NCI-H1436 (cell line): Measurements from ENCODE around the gene HMCN2.

Experiments used
- DNase-seq: peaks from one replicate; lab custom pipeline; 2025; lab: John Stamatoyannopoulos, UW

Gene HMCN2, protein sequence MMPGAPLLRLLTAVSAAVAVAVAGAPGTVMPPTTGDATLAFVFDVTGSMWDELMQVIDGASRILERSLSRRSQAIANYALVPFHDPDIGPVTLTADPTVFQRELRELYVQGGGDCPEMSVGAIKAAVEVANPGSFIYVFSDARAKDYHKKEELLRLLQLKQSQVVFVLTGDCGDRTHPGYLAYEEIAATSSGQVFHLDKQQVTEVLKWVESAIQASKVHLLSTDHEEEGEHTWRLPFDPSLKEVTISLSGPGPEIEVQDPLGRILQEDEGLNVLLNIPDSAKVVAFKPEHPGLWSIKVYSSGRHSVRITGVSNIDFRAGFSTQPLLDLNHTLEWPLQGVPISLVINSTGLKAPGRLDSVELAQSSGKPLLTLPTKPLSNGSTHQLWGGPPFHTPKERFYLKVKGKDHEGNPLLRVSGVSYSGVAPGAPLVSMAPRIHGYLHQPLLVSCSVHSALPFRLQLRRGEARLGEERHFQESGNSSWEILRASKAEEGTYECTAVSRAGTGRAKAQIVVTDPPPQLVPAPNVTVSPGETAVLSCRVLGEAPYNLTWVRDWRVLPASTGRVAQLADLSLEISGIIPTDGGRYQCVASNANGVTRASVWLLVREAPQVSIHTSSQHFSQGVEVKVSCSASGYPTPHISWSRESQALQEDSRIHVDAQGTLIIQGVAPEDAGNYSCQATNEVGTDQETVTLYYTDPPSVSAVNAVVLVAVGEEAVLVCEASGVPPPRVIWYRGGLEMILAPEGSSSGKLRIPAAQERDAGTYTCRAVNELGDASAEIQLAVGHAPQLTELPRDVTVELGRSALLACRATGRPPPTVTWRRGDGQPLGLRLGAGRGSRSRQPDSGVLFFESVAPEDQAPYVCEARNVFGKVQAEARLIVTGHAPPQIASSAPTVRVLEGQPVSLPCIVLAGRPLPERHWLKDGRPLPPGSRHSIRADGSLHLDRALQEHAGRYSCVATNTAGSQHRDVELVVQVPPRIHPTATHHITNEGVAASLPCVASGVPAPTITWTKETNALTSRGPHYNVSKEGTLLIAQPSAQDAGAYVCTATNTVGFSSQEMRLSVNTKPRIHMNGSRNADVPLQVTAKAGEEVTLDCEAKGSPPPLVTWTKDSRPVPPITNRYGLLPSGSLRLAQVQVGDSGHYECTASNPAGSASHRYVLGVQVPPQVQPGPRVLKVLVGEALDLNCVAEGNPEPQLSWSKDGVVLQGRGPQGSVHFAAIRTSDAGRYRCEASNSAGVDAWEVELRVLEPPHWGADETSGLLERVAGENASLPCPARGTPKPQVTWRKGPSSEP (N-terminal part only)

DNA sequence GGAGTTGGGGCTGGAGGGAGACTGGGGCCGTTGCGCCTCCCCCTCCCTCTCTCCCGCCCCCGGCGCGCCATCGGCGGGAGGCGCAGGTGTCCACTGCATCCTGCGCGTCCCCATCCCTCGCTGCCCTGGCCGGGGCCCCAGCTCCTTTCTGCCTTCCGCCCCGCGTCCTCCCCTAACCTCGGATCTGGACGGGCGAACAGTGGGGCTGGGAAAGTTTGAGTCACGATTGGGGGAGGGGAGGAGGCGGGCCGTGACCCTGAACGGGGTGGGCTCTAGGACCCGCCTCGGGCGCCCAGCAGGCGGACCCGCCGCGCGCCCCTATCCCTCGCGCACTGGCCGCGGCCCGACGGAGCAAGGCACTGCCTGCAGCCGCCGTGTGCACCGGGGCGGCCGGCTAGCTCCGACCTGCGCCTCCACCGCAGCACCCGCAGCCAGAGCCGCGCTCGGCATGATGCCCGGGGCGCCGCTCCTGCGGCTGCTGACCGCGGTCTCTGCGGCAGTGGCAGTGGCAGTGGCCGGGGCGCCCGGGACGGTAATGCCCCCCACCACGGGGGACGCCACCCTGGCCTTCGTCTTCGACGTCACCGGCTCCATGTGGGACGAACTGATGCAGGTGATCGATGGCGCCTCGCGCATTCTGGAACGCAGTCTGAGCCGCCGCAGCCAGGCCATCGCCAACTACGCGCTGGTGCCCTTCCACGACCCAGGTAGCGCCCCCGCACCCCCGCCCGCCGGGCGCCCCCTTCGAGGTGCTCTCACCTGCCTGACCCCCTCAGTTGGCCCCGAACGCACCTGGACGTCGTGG, at the start of gene HMCN2:
Gene HMCN2 (plus strand): TSS at position 330 of the 805 bp plus-strand sequence. CDS start 119 bp downstream, at position 449.
- no peak for DNase-seq

DNA sequence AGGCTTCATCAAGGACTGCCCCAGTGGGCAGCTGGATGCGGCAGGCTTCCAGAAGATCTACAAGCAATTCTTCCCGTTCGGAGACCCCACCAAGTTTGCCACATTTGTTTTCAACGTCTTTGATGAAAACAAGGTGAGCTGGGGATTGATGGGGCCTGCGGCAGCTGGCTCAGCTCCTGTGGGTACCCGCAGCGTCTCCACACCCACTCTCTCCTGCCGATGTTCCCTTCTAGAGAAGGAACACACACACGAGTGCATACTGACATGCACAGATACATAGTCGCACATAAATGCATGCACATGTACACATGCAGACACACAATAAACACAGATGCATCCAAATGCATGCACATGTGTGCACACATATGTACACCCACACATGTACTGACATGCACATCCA, 47.7 kb upstream of the HMCN2 start:
- no peak for DNase-seq

DNA sequence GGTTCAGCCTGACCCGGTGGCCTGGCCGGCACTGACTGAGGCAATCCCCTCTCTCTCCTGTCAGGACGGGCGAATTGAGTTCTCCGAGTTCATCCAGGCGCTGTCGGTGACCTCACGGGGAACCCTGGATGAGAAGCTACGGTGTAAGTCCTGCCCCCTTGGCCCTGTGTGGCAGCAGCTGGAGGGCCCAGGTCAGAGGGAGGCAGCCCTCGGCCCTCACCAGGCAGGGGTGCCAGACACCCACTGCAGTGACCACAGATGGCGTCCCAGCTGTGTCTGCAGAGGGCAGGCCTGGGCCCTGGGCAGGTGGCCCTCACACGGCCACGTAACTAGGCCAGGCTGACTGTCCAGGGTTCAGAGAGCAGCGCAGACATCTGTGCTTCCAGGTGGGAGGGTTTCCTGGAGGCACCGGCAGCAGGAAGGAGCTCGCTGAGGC, 45.9 kb upstream of the HMCN2 start:
- DNase-seq: no peak

DNA sequence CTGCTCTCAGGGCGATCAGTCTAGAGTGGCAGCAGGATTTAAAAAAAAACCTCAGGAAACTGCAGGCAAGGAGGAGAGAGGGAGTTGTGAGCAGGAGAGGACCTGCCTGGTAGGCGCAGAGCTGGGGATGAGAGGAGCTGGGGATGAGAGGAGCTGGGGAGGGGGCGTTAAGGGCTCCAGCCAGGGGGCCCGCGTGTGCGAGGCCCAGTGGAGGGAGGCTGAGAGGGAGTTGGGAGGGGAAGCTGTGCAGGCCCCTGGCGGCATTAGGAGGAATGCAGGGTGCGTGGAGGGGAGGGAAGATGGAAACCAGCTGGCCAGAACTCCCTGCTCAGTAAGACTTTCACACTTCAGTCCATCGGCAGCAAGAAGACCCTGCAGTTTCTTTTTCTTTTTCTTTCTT, 45.2 kb upstream of the HMCN2 start:
- DNase-seq: no peak

DNA sequence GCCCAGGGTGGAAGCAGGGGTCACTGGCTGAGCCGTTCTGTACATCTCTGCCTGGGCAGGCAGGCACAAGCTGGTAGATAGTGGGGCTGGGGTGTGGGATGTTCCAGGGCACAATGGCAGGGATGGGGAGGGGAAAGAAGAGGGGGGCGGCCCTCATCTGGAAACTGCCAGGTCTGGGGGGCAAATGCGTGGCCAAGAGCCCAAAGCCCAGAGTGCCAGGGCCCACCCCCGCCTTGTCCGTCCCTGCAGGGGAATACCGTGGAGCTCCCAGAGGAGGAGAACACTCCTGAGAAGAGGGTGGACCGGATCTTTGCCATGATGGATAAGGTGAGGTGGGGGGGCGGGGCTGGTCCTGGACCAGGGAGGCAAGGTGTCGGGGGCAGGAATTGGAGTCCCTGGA, 42.7 kb upstream of the HMCN2 start:
- DNase-seq: no peak

DNA sequence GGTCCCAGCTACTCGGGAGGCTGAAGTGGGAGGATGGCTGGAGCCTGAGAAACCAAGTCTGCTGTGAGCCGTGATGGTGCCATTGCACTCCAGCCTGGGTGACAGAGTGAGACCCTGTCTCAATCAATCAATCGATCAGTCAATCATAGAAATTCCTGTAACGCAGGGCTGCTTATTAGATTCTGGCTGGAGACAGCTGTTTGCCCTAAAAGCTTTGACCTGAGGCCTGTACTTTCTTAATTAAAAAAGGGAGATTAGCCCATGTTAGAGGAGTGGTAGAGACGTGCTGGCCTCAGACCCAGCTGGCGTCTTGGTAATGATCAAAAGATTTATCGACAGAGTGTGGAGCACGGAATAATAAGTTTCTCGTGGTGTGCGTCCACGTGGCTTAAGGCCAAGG, 40.5 kb upstream of the HMCN2 start:
- no peak for DNase-seq

- no peak for DNase-seq
Measured at GRCh38 chr9:130225586-130225985, 40.0 kb upstream of the HMCN2 start.

DNA sequence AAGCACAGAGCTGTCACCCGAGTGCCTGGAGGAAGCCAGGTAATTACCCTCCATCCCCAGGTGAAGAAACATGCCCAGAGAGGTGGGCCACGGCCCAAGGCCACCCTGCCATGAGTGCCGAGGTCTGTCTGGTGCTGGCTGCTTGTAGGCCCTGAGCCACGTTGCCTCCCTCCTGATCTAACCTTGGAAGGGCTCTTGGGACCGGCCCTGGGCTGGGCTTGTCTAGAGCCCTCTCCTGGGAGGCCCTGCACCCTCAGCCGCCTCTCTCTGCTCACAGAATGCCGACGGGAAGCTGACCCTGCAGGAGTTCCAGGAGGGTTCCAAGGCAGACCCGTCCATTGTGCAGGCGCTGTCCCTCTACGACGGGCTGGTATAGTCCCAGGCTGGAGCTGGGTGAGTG, 39.4 kb upstream of the HMCN2 start:
- DNase-seq: no peak

DNA sequence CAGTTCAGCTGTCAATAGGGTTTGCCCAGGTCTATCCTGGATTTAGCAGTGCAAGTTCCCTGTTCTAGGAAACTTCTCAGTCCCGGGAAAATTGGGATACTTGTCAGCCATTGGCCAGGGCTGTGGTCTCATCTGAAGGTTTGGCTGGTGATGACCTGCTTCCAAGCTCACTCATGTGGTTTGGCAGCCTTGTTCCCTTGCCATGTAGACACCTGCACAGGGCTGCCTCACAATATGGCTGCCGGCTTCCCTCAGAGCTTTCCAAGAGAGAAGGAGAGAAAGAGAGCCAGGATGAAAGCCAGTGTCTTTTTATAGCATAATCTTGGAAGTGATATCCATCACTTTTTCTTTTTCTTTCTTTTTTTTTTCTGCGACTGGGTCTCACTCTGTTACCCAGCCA, 37.7 kb upstream of the HMCN2 start:
- DNase-seq: no peak

DNA sequence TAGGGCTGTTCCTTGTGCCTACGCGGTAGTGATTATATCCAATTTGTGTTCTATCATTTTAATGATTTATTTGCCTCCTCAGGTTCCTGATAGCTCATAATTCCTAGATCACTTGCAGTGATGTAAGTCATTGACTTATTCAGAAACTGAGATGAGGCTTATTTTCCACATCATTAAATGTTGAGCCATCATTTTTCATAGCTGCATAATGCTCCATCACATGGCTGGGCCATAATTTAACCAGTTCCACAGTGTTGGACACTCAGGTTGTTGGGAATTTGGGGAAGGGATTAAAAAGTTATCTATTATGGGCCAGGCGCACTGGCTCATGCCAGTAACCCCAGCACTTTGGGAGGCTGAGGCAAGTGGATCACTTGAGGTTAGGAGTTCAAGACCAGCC, 35.8 kb upstream of the HMCN2 start:
- DNase-seq: no peak

DNA sequence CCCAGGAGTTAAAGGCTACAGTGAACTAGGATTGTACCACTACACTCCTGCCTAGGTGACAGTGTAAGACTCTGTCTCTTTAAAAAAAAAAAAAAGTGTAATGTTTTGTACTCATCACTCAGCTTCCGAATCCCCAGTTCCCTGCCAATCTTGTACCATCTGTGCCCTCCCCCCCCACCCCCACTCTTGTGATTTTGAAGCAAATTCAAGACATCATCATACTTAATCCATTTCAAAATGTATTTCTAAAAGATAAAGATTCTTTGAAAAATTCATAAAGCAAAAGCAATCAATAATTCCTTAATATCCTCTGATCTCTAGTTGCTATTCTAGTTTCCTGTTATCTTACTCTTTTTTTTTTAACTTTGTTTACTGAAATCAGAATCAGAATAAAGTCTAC, 34.9 kb upstream of the HMCN2 start:
- no peak for DNase-seq

- no peak for DNase-seq
Measured at GRCh38 chr9:130232899-130233586, 32.5 kb upstream of the HMCN2 start.

DNA sequence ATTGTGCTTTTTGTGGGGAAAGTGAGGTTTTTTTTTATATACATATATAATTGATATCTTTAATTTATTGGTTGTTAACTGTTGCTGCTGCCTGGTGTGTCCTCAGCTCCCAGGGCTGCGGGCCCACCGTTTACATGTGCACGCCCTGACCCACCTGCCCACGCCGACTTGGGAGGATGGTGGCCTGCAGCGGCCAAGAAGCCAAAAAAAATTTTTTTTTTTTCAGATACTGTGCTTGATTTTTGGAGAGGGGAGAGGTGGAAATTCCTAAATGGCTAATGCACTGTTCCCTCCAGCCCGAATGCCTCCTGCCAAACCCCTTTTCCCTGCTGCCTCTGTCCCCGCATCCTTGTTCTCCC, 32.0 kb upstream of the HMCN2 start:
- DNase-seq: no peak

DNA sequence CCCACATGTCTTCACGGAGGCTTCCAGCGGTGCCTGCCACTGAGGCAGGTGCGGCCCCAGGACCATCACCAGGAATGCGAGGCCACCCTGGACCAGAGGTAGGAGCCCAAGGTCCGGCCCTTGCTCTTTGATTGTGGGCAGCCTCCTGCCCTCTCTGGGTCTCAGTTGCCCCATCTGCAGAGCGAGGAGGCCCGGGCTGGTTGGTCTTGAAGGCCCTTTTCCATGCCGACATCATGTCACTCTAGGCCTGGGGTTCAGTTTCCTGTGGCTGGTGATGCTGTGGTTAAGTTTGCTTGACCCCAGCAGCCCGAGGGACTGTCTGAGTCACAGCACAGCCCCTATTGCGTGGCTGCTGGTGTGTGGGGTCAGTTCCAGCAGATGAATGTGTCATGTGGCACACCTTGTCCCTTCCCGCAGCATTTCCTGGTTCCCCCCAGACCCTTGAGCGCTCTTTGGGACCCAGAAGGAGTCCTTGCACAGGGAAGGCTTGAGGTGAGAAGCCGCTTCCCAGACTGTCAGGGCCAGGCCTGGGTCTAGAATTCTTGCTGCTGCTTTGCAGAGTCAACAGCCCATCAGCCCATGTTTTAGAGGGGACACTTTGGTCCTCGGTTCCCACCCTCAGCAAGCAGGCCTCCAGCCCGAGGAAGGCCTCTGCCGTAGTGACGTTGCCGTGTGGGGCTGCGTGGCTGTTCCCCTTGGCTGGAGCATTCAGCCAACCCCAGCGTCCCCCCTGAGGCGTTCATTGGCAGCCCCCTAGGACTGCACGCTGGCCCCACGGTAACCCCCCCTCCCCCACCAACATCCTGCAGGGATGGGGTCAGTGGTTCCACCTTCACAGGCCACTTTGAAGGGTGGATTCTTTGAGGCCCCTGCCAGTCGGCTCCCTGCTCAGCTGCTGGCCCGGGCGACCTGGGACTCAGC, 31.0 kb upstream of the HMCN2 start:
- no peak for DNase-seq

- DNase-seq: peak; percentile 46
Measured at GRCh38 chr9:130235558-130236435, 29.8 kb upstream of the HMCN2 start.

- no peak for DNase-seq
Measured at GRCh38 chr9:130236436-130236985, 29.0 kb upstream of the HMCN2 start.

GRCh38 chr9:130237076-130237475, 28.5 kb upstream of the HMCN2 start:
- no peak for DNase-seq

- DNase-seq: no peak
Measured at GRCh38 chr9:130237763-130238524, 27.6 kb upstream of the HMCN2 start.
